ENCODE data around the gene DGKZ.

- TF ChIP-seq CTCF (IDR thresholded peaks at IDR 0.05; ENCODE audit: low read depth, low read length, missing input control) (no peak), EGR1 (IDR thresholded peaks at IDR 0.05; ENCODE audit: low read depth in 2 of 2) (no peak), RXRA (IDR thresholded peaks at IDR 0.05) (no peak), GABPA (IDR thresholded peaks at IDR 0.05 in 1 of 2, conservative IDR thresholded peaks at IDR 0.05 in 1 of 2) (no peak), JUND (IDR thresholded peaks at IDR 0.05) (no peak), RAD21 (IDR thresholded peaks at IDR 0.05) (no peak), ZBTB33 (IDR thresholded peaks at IDR 0.05) (no peak), MAX (IDR thresholded peaks at IDR 0.05) (no peak), REST (IDR thresholded peaks at IDR 0.05) (no peak), FOXA1 (IDR thresholded peaks at IDR 0.05) (no peak), TAF1 (conservative IDR thresholded peaks at IDR 0.05) (no peak)
These were observed 41.6 kb downstream of the DGKZ start for GRCh38 chr11:46388619-46389449.

All from liver (tissue), 3 donors.